Ecto neural progenitor cell (in vitro differentiated cells): ENCODE measurements around the gene DACT2.
"Not testable (repeated sequence)": the region's sequence is repeated elsewhere in the genome, so short reads cannot be mapped to it uniquely, and the experiment has no call there.

Experiments
- DNase-seq: peaks from one replicate; pipeline ENCODE4 v3.0.0-alpha.2; 2018; ENCODE audit warnings: low spot score

The DACT2 gene

GRCh38 chr6:168281826-168282225, 37.8 kb downstream of the DACT2 start:
- DNase-seq, result no peak

- not testable (repeated sequence) for DNase-seq
Observed at GRCh38 chr6:168281314-168281713, 38.3 kb downstream of the DACT2 start.

GRCh38 chr6:168280899-168281245, 38.7 kb downstream of the DACT2 start:
- no peak for DNase-seq

- DNase-seq, result no peak
Observed at GRCh38 chr6:168280020-168280898, 39.3 kb downstream of the DACT2 start.

GRCh38 chr6:168279403-168279935, 40.1 kb downstream of the DACT2 start:
- DNase-seq, result no peak

GRCh38 chr6:168278904-168279303, 40.7 kb downstream of the DACT2 start:
- DNase-seq, result no peak

GRCh38 chr6:168277274-168277669, 42.3 kb downstream of the DACT2 start:
- DNase-seq, result no peak

GRCh38 chr6:168276576-168277273, 42.9 kb downstream of the DACT2 start:
- DNase-seq, result no peak

GRCh38 chr6:168275168-168275567, 44.4 kb downstream of the DACT2 start:
- no peak for DNase-seq

- DNase-seq, result no peak
Observed at GRCh38 chr6:168274037-168274952, 45.3 kb downstream of the DACT2 start.

- no peak for DNase-seq
Observed at GRCh38 chr6:168273441-168274036, 46.0 kb downstream of the DACT2 start.

- DNase-seq, result no peak
Observed at GRCh38 chr6:168272415-168273325, 46.9 kb downstream of the DACT2 start.

- DNase-seq, result no peak
Observed at GRCh38 chr6:168270274-168271172, 49.1 kb downstream of the DACT2 start.

GRCh38 chr6:168269455-168270243, 49.9 kb downstream of the DACT2 start:
- DNase-seq, result no peak

- DNase-seq, result no peak
Observed at GRCh38 chr6:168268755-168269154, 50.8 kb downstream of the DACT2 start.

GRCh38 chr6:168267779-168268178, 51.8 kb downstream of the DACT2 start:
- not testable (repeated sequence) for DNase-seq

- no peak for DNase-seq
Observed at GRCh38 chr6:168265827-168266815, 53.5 kb downstream of the DACT2 start.
